Measurements from ENCODE around the gene TMEM82.

Gene TMEM82

GRCh38 chr1:15755021-15755645 lies 12.8 kb downstream of the TMEM82 start:
- H3K4me3 ChIP-seq (ENCODE audit: control insufficient read depth, low read depth, low read length): no peak overlapping the region
- no peak for DNase-seq (ENCODE audit: low read depth)
- TF ChIP-seq CTCF (conservative IDR thresholded peaks at IDR 0.05; ENCODE audit: control insufficient read depth, insufficient read depth, low read depth, low read length): no peak

- no peak for DNase-seq (ENCODE audit: low read depth)
- TF ChIP-seq CTCF (conservative IDR thresholded peaks at IDR 0.05; ENCODE audit: control insufficient read depth, insufficient read depth, low read depth, low read length): no peak
- no peak overlapping the region for H3K4me3 ChIP-seq (ENCODE audit: control insufficient read depth, low read depth, low read length)
These were observed 13.3 kb downstream of the TMEM82 start for GRCh38 chr1:15755646-15756040.

GRCh38 chr1:15756143-15757015 lies 14.1 kb downstream of the TMEM82 start:
- DNase-seq (ENCODE audit: low read depth): no peak
- no peak overlapping the region for H3K4me3 ChIP-seq (ENCODE audit: control insufficient read depth, low read depth, low read length)
- TF ChIP-seq CTCF (conservative IDR thresholded peaks at IDR 0.05; ENCODE audit: control insufficient read depth, insufficient read depth, low read depth, low read length): no peak

GRCh38 chr1:15757016-15757543 lies 14.8 kb downstream of the TMEM82 start:
- no peak for TF ChIP-seq CTCF (conservative IDR thresholded peaks at IDR 0.05; ENCODE audit: control insufficient read depth, insufficient read depth, low read depth, low read length)
- DNase-seq (ENCODE audit: low read depth): no peak
- H3K4me3 ChIP-seq (ENCODE audit: control insufficient read depth, low read depth, low read length): no peak overlapping the region

- DNase-seq (ENCODE audit: low read depth): no peak
These were observed 15.5 kb downstream of the TMEM82 start for GRCh38 chr1:15757575-15758342.

More at GRCh38 chr1:15757575-15758342, 15.5 kb downstream of the TMEM82 start:
- no peak for TF ChIP-seq CTCF (conservative IDR thresholded peaks at IDR 0.05; ENCODE audit: control insufficient read depth, insufficient read depth, low read depth, low read length)
- H3K4me3 ChIP-seq (ENCODE audit: control insufficient read depth, low read depth, low read length): no peak overlapping the region
